Measurements from ENCODE around the gene SKOR1.

SKOR1 gene

DNA sequence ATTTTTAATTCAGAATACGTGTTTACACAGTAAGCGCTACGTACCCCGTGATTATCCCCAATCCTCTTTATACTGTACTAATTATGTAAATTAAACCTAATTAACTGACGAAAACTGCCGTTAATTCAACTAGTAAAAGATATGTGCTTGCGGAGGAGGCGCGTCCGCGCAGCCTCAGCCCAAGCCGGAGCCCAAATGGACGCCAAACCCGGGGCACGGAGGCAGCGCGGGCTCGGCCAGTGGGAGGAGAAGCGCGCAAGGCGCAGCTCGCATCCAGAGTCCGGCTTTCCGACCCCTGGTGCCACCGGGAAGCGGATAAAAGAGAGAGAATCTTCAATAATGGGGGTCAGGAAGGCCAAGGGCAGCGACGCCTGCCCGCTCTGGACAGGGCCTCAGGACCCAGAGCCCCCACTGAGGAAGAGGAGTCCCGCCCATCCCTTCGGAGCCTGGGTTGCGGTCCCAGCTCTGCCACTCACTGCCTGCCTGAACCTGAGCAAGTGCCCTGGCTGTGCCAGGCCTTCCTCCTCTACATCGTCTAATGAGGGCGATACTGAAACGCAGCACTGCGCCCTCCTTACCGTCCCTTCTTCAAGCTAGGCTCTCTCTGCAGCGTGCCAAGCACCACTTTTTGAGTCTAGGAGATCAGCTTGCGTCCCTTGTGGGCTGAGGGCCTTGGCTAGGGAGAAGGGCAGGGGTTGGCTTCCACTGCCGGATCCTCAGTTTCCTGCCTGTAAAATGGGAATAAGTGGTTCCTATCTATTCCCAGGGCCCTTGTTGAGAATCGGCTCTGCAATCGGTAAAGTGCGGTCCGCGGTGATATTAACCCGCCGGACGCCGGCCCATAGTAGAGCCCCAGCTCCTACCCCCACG, 5.0 kb upstream of the SKOR1 start:
- peaks cover 2% of the 10 kb centered on the region; the same call in 1 of the 2 replicates for H3K9me3 ChIP-seq (ENCODE audit: control insufficient read depth, insufficient read depth, low read length)
- H3K4me1 ChIP-seq (ENCODE audit: insufficient read depth, low read length): peaks cover 4% of the 10 kb centered on the region; the same call in 1 of the 2 replicates
- no peak overlapping the region; the same call in 1 of the 2 replicates for H3K9ac ChIP-seq (ENCODE audit: low read depth, low read length)

DNA sequence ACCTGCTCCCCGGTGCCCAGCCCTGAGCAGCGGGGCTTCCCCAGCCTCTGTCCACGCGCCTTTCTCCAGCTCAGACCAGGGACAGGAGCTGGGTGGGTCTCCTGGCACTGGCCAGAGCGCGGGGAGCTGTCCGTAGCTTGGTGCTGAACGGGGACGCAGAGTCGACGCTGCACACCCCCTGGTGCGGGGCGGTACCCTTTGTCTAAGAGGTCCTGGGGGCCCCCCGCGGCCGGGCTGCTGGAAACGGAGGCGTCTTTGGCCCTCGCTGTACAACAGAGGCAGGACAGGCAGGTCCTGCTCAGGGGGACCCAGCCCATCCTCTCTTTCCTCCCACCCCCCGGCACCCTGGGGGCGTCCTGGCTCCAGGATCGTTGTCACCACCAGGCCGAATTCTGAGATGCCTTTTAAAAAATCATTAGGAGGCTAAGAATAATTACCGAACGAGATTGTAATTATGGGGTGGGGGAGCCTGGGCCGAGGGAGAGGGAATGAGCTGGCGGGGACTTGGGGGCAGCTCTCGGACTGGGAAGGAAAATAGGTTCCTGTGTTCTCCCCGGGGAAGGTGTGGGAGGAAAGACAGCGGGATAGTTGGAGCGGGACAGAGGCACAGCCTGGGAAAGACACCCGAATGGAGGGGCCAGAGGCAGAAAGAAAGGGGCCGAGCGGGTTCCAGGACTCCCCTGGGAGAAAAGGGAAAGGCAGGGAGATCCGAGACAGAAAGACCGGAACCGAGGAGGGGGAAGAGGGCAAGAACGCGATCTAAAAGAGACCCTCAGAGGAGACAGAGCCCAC, 4.1 kb upstream of the SKOR1 start:
- H3K9ac ChIP-seq (ENCODE audit: low read depth, low read length): no peak overlapping the region
- H3K4me1 ChIP-seq (ENCODE audit: insufficient read depth, low read length): peaks cover 4% of the 10 kb centered on the region; the same call in 1 of the 2 replicates
- H3K36me3 ChIP-seq (ENCODE audit: insufficient read depth, low read length): no peaks in the 10 kb centered on the region
- H3K9me3 ChIP-seq (ENCODE audit: control insufficient read depth, insufficient read depth, low read length): peaks cover 2% of the 10 kb centered on the region; the same call in 1 of the 2 replicates

More for the DNA sequence above, 5.0 kb upstream of the SKOR1 start:
- no peaks in the 10 kb centered on the region for H3K36me3 ChIP-seq (ENCODE audit: insufficient read depth, low read length)

DNA sequence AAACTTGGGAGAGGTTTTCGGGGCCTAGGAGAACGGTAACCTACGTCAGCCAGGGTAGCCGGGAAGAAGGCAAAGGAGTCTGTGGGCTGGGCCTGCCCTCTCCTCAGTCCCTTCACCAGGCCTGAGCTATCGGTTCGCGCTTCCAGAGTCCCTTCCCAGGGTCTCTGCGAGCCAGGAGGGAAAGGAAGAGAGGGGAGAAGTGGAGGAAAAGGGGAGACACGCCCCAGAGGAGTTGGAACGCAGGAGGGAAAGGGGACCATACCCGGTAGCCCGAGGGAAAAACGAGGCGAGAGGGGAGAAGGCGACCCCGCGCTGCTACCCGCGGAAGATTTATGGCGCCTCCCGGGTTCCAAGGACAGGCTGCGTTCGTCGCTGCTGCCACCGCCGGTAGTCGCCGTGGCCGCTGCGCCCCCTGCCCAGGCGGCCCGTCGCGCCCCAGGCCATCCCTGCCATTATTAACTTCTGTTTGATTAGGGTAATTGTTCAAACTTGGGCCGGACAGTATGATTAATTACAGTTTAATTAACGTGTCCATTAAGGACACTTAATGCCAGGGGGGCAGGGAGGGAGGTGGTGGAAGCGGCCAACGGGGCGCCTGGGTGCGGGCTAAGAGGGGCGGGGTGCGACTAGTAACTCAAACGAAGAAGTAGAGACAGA, 3.4 kb upstream of the SKOR1 start:
- no peaks in the 10 kb centered on the region for H3K9me3 ChIP-seq (ENCODE audit: control insufficient read depth, insufficient read depth, low read length)
- no peaks in the 10 kb centered on the region for H3K36me3 ChIP-seq (ENCODE audit: insufficient read depth, low read length)
- peaks cover 4% of the 10 kb centered on the region; the same call in 1 of the 2 replicates for H3K4me1 ChIP-seq (ENCODE audit: insufficient read depth, low read length)
- H3K9ac ChIP-seq (ENCODE audit: low read depth, low read length): no peak overlapping the region

DNA sequence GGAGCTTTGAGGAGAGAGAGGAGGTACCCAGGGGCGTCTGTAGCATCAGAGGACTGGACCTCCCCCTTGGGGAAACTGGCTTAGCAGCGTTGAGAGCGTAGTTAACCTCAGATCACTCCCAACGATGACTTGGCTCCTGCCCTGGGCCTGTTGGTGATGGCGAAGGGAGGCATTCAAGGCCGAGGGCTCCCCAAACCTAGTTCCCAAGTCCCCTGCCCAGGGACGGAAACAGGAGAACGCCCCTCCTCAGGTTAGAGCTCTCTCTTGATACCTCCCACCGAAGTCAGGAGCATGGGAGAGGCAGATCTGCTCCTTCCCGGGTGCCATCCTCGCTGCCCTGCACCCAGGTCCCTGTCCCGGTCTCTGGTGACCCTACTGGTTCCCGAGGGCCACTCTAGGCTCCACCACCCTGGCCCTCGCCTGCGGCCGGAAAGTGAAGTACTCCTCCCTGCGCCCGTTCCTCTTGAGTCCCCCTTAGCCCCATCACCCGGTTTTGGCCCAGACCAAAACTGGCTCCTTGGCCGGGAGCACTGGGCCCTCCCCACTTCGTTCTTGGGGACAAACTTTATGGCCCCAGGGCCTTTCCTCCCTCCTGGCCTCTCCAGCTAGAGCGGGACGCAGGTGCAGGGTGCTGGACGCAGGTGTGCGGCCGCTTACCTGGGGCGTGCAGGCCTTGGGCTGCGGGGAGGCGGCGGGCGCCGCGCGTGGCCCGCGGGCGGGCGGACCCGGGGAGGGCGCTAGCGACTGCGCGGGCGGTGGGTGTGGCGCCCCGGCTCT, 2.6 kb upstream of the SKOR1 start:
- Histone ChIP-seq H3K9me3 (ENCODE audit: control insufficient read depth, insufficient read depth, low read length) (no peaks in the 10 kb centered on the region), H3K9ac (ENCODE audit: low read depth, low read length) (no peak overlapping the region)

DNA sequence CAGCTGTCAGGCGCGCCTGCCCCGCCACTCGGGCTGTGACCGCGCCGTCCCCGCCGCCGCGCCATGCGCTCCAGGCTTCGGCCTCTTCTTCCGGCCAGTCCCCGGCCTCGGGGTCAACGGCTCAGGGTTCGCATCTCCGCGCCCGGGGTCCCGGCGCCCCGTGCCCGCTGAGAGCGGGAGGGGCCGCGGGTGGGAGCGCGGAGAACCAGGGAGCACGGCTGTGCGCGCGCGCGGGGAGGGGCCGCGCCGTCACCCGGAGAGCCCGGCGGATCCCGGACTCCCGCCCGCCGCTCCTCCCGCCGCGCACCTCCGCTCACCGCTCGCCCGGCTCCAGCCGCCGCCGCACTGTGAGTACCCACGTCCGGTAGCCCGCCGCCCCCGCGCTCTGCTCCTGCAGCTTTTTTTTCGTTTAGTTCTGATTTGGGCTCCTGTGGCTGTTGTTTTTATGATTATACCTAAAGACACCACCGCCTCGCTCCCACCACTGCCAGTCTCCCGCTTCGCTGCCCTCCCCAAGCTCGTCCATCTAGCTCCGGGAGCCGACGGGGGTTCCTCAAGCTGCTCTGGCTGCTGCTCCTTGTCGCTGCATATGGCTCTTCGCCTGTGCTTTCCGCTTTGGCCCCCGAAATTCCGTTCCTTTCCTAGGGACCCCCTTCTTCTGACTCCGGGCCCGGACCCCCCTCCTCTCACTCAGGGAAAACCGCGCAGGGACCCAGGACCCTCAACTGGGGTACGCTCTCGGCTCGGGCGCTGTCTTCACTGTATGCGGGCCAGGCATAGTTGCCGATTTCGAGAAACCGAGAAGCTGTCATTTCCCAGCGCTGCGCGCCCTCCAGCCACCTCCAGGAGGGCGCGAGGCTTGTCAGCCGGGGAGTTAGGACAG, 1.8 kb upstream of the SKOR1 start:
- Histone ChIP-seq H3K9ac (ENCODE audit: low read depth, low read length) (peak overlapping the region; percentile 1; the same call in 1 of the 2 replicates), H3K36me3 (ENCODE audit: insufficient read depth, low read length) (no peaks in the 10 kb centered on the region), H3K9me3 (ENCODE audit: control insufficient read depth, insufficient read depth, low read length) (no peaks in the 10 kb centered on the region), H3K4me1 (ENCODE audit: insufficient read depth, low read length) (peaks cover 4% of the 10 kb centered on the region; the same call in 1 of the 2 replicates)

More for the DNA sequence above, 2.6 kb upstream of the SKOR1 start:
- Histone ChIP-seq H3K36me3 (ENCODE audit: insufficient read depth, low read length) (no peaks in the 10 kb centered on the region), H3K4me1 (ENCODE audit: insufficient read depth, low read length) (peaks cover 4% of the 10 kb centered on the region; the same call in 1 of the 2 replicates)

DNA sequence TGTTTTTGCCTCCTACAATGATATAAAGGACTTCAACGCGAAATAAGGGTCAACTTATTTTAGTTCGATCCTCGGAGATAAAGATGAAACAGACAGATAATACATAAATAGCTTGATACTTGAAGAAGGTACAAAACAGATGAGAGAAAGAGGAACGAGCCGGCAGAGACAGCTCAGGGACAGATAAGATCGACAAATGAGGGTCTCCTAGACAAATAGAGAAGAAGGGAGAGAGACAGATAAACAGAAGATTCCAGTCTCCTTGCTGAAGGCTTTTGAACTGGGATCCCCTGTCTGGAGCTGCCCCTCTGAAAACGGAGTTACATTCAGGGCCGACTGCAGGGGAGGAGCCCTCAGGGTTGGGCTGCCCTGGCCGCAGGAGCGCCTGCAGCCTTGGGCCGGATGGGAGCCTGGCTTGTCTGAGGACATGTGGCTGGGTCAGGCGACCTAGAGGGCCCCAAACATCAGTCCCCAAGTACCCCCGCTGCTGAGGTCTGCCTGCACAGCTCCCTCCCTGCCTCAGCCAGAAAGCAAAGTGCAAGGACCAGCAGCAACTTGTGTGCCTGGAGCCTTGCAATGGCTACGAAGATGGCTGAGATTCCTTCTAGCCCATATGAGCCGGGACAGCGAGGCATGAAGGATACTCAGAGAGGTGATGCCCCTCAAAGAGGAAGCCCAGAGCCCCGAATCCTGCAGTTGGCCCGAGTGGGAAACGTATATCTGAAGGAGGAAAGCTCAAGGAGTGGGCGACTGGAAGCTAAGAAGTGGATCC, 926 bp upstream of the SKOR1 start:
- no peaks in the 10 kb centered on the region for H3K9me3 ChIP-seq (ENCODE audit: control insufficient read depth, insufficient read depth, low read length)
- H3K4me1 ChIP-seq (ENCODE audit: insufficient read depth, low read length): peaks cover 4% of the 10 kb centered on the region; the same call in 1 of the 2 replicates
- H3K9ac ChIP-seq (ENCODE audit: low read depth, low read length): peak overlapping the region; percentile 1; the same call in 1 of the 2 replicates
- no peaks in the 10 kb centered on the region for H3K36me3 ChIP-seq (ENCODE audit: insufficient read depth, low read length)

DNA sequence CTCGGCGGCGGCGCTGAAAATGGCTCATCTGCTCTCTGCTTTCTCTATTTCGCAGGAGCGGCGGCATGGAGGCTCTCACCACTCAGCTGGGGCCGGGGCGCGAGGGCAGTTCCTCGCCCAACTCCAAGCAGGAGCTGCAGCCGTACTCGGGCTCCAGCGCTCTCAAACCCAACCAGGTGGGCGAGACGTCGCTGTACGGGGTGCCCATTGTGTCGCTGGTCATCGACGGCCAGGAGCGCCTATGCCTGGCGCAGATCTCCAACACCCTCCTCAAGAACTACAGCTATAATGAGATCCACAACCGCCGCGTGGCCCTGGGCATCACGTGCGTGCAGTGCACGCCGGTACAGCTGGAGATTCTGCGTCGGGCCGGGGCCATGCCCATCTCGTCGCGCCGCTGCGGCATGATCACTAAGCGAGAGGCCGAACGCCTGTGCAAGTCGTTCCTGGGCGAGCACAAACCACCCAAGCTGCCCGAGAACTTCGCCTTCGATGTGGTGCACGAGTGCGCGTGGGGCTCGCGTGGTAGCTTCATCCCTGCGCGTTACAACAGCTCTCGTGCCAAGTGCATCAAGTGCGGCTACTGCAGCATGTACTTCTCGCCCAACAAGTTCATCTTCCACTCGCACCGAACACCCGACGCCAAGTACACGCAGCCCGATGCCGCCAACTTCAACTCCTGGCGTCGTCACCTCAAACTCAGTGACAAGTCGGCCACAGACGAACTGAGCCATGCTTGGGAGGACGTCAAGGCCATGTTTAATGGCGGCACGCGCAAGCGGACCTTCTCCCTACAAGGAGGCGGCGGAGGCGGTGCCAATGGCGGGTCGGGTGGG, 790 bp downstream of the SKOR1 start:
- H3K36me3 ChIP-seq (ENCODE audit: insufficient read depth, low read length): no peaks in the 10 kb centered on the region
- H3K4me1 ChIP-seq (ENCODE audit: insufficient read depth, low read length): peaks cover 6% of the 10 kb centered on the region
- peak overlapping the region; percentile 6; the same call in 1 of the 2 replicates for H3K9ac ChIP-seq (ENCODE audit: low read depth, low read length)
- H3K9me3 ChIP-seq (ENCODE audit: control insufficient read depth, insufficient read depth, low read length): no peaks in the 10 kb centered on the region

DNA sequence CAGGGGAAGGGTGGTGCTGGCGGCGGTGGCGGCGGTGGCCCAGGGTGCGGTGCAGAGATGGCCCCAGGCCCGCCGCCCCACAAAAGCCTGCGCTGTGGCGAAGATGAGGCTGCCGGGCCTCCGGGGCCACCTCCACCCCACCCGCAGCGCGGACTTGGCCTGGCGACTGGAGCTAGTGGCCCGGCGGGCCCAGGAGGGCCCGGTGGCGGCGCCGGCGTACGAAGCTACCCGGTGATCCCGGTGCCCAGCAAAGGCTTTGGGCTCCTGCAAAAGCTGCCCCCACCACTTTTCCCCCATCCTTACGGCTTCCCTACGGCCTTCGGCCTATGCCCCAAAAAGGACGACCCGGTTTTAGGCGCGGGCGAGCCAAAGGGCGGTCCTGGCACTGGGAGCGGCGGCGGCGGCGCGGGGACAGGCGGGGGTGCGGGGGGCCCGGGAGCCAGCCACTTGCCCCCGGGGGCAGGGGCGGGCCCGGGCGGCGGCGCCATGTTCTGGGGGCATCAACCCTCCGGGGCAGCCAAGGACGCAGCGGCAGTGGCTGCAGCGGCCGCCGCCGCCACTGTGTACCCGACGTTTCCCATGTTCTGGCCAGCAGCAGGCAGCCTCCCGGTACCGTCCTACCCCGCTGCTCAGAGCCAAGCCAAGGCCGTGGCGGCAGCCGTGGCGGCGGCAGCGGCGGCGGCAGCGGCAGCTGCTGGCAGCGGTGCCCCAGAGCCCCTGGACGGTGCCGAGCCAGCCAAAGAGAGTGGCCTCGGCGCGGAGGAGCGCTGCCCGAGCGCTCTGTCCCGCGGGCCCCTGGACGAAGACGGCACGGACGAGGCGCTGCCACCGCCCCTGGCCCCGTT, 1.6 kb downstream of the SKOR1 start:
- H3K9me3 ChIP-seq (ENCODE audit: control insufficient read depth, insufficient read depth, low read length): no peaks in the 10 kb centered on the region
- H3K9ac ChIP-seq (ENCODE audit: low read depth, low read length): no peak overlapping the region; the same call in 1 of the 2 replicates
- H3K4me1 ChIP-seq (ENCODE audit: insufficient read depth, low read length): peaks cover 8% of the 10 kb centered on the region
- H3K36me3 ChIP-seq (ENCODE audit: insufficient read depth, low read length): no peaks in the 10 kb centered on the region

DNA sequence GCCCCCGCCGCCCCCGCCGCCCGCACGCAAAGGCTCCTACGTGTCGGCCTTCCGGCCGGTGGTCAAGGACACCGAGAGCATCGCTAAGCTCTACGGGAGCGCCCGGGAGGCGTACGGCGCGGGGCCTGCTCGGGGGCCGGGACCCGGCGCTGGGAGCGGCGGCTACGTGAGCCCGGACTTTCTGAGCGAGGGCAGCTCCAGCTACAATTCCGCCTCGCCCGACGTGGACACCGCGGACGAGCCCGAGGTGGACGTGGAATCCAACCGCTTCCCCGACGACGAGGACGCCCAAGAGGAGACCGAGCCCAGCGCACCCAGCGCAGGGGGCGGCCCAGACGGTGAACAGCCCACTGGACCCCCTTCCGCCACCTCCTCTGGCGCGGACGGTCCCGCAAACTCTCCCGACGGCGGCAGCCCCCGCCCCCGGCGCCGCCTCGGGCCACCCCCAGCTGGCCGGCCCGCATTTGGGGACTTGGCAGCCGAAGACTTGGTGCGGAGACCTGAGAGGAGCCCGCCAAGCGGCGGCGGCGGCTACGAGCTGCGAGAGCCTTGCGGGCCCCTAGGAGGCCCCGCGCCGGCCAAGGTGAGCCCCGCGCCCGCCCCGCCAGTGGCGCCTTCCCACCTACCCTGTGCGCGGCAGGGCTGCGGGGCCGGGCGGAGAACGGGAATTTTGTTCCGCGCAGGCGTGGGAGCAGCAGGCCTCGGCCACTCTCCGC, 2.4 kb downstream of the SKOR1 start:
- Histone ChIP-seq H3K36me3 (ENCODE audit: insufficient read depth, low read length) (no peaks in the 10 kb centered on the region), H3K9me3 (ENCODE audit: control insufficient read depth, insufficient read depth, low read length) (no peaks in the 10 kb centered on the region), H3K4me1 (ENCODE audit: insufficient read depth, low read length) (peaks cover 10% of the 10 kb centered on the region), H3K9ac (ENCODE audit: low read depth, low read length) (no peak overlapping the region; the same call in 1 of the 2 replicates)

DNA sequence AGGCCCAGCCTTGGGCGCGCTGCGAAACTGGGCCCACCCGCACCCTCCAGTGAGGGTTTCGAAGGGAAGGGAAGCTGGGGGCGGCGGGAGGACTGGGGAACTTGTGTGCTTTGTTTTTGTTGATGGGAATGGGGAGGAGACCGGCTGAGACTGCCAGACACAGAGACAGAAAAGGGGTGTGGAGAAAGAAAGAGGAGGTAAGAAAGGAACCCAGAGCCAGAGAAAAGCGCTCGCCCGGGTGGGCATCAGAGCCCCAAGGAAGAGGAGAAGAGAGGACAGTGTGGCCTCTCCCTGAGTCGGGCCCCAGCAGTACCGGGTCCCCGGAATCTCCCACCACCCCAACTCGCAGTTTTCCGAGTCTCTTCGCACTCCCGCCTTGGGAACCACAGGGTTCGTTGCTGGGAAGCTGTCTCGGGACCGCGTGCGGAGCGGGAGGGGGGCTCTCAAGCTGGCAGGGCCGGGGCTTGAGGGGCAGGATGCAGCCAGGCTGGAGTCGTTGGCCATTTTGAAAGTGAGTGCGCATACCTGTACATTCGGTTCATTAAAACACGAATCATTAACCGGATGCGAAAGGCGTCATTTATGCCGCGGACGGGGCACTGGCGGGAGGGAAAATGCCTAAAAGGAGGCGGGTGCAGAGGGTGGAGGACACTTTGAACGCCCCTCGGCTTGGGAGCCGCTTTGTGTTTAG, 3.1 kb downstream of the SKOR1 start:
- Histone ChIP-seq H3K4me1 (ENCODE audit: insufficient read depth, low read length) (peaks cover 10% of the 10 kb centered on the region), H3K9me3 (ENCODE audit: control insufficient read depth, insufficient read depth, low read length) (no peaks in the 10 kb centered on the region), H3K9ac (ENCODE audit: low read depth, low read length) (peak overlapping the region; percentile 19; the same call in 1 of the 2 replicates), H3K36me3 (ENCODE audit: insufficient read depth, low read length) (no peaks in the 10 kb centered on the region)

All from ES-I3 (cell line).